HG02884 (cell line): ENCODE data around the gene S100A7.
"Not testable (repeated sequence)": the region's sequence is repeated elsewhere in the genome, so short reads cannot be mapped to it uniquely, and the experiment has no call there.

Experiments used
- ATAC-seq: cut with Tn5 transposase; IDR thresholded peaks from one replicate; pipeline ENCODE4 v1.9.1; 2021; ENCODE audit warnings: mild to moderate bottlenecking, moderate library complexity; ENCODE audit not compliant: unreplicated experiment

Gene S100A7

DNA sequence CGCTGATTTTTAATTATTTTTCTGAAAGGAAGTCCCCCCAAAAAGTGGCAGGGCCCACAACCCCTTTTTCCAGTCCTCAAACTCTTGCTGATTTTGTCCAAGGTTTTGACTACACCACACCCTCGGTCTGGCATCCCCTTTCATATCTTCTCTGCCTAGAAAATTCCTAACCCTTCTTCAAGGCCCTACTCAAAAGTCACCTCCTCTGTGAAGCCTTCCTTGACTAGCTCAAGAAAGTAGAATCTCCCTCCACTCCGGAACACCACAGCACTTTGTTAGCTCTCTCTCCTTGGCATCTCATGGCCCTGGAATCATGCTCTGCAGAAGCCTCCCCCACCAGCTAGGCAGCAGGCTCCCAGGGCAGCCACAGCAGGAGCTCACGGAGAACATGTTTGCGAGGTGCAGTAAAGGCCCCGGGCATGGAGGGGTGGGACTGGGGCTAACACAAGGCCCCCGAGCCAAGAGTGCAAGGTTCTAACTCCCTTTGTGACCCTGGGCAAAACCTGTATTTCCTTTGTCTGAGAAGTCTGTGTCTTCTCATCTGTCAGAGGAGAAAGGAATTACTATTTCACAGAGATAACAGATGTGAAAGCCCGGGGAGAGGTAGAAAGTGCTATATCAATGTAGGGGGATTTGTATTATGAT lies 17.7 kb upstream of the S100A7 start:
- no peak for ATAC-seq

- no peak for ATAC-seq
These were observed 16.1 kb upstream of the S100A7 start for GRCh38 chr1:153476491-153477093.

- ATAC-seq: no peak
These were observed 14.8 kb upstream of the S100A7 start for GRCh38 chr1:153475282-153475681.

DNA sequence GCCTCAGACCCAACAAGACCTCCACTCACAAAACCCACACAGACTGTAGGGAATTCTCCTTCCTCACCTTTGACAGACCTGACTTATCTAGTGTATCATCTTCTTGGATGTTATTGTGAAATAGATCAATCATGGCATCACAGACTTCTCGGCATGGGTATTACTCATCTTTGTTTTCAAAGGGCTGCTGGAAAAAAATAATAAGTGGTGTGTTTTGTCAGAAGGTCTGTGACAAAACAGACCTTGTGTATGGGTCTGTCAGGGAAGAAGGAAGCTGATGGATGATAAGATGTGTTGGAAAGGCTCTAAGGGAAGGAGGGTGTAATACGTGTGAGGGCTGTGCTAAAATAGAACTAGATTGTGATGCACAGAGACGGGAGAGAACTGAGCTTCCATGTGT lies 13.9 kb upstream of the S100A7 start:
- no peak for ATAC-seq

DNA sequence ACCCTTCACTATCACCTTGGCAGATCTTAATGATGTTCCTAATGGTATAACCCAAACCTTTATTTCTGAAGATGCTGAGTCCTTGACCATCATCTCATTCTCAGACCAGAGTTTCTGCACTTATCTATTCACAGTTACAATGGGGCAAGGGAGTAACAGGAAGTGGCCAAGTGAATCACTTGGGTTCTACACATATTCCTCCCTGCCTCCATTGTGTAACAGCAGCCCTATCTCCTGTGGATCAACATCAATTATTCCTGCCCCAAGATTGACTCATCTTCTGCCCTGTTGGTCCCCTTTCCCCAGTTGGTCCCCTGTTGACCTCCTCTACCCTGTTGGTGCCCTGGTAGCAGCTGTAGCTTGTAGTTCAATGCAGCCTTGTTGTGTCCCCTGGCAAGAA lies 10.3 kb upstream of the S100A7 start:
- ATAC-seq: no peak

- ATAC-seq: no peak
These were observed 6.5 kb upstream of the S100A7 start for GRCh38 chr1:153466908-153467307.

GRCh38 chr1:153465811-153466636 lies 5.6 kb upstream of the S100A7 start:
- no peak for ATAC-seq

- ATAC-seq: not testable (repeated sequence)
These were observed 2.3 kb upstream of the S100A7 start for GRCh38 chr1:153462741-153463140.

DNA sequence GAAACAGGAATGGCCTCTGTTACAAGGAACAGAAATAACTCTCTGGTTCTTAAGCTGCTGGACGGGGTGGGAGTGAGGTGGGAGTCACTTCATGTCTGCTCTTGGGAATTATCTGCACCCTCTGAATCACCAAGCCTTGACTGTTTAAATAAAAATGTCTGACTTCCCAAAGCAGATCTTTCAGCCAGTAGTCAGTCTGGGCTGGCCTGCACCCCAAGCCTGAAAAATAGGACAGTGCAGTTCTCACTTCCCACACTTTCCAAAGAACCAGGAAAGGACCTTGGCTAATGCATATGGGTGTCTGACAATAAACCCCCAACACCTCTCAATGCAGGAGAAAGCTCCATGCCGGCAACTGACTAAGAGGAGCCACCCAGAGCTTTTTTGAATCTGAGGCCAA lies 796 bp downstream of the S100A7 start:
- no peak for ATAC-seq

GRCh38 chr1:153456396-153456795 lies 4.1 kb downstream of the S100A7 start:
- ATAC-seq: no peak

- ATAC-seq: not testable (repeated sequence)
These were observed 11.6 kb downstream of the S100A7 start for GRCh38 chr1:153448851-153449250.

GRCh38 chr1:153447498-153448170 lies 12.8 kb downstream of the S100A7 start:
- no peak for ATAC-seq

DNA sequence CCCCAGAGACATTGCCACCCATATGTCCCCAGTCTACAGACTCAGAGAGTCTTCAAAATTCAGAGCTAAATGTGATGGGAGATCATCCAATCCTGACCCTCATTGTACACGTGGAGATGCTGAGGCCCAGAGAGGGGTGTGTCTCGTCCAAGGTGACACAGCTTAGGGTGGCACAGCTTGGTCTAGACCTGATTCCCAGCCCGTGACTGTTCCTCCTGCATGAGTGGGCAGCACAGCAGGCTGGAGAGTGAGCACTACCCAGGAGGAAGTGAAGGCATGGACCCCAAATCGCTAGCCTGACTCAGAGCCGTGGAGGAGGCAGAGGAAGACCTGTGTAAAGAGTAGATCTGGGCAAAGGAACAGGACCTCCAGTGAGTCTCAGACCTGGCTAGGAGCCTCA lies 16.4 kb downstream of the S100A7 start:
- ATAC-seq: no peak

GRCh38 chr1:153443486-153443885 lies 17.0 kb downstream of the S100A7 start:
- ATAC-seq: no peak

DNA sequence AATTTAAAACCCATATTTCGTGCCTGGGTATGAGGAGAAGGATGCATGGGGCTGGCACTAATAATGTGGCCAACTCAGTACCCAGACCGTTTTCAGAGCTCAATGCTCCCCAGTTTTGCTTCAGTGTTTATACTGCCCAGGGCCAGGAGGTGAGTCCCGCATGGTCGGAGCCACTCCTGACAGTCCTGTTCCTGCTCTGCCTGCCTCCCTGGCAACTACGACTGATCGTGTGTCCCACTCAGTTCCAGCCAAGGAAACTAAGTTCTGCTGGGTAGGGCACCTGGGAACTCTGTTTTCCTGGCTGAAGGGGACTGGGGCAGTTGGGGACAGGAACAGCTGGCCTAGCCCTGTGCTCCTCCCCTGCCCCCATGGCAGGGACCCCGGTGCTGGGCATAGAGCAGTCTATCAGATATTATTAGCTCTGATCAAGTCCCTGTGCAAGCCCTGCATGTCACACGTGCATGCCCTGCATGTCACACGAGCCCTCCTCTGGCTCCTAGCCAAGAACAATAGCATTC lies 19.2 kb downstream of the S100A7 start:
- ATAC-seq: no peak

GRCh38 chr1:153439273-153439672 lies 21.2 kb downstream of the S100A7 start:
- ATAC-seq: no peak

- no peak for ATAC-seq
These were observed 21.9 kb downstream of the S100A7 start for GRCh38 chr1:153438599-153438998.

DNA sequence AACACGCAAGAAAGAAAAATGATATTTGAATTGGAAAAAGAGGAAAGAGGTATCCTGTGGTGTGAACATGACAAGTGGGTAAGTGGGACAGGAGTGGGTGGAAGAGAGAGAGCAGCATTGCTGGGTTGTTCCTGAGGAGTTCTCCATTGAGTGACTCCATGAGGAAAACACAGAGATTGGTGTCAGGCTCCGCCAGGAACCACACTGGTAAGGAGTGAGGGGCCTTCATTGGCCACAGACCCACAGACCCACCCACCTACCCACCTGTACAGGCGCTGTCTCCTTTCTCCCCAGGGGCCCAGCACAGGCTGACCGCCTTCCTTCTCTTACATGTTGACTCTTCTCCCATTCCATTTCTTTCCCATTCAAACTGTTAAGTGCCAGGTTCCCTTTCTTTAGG lies 23.2 kb downstream of the S100A7 start:
- ATAC-seq: no peak

DNA sequence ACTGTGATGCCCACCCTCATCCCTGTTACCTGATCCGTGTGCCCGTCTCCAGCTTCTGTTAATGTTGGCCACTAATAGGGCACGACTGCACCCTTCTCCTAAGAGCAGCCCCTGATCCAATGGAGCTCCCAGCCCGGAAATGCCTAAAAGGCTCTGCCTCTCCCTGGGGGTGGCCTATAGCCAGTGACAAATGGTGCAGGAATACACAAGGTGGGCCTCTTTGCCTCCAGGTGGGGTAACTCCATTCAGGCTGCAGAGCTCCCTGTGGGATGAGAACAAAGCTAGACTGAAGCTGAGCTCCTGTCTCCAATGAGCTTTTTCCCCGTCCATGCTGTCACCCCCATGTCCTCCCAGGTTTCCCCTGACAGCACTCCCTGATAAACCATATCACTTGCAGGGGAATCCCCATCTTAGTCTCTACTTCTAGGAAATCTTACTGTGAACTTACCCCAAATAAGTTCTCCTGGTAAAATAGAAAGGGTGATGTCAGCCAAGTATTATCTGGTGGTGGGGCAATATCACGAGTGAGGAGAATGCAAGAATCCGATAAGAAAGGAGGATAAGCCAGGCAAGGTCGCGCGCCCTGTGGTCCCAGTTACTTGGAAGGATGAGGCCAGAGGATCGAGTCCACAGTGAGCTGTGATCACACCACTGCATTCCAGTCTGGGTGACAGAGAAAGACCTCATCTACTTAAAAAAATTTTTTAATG lies 25.6 kb downstream of the S100A7 start:
- ATAC-seq: no peak

DNA sequence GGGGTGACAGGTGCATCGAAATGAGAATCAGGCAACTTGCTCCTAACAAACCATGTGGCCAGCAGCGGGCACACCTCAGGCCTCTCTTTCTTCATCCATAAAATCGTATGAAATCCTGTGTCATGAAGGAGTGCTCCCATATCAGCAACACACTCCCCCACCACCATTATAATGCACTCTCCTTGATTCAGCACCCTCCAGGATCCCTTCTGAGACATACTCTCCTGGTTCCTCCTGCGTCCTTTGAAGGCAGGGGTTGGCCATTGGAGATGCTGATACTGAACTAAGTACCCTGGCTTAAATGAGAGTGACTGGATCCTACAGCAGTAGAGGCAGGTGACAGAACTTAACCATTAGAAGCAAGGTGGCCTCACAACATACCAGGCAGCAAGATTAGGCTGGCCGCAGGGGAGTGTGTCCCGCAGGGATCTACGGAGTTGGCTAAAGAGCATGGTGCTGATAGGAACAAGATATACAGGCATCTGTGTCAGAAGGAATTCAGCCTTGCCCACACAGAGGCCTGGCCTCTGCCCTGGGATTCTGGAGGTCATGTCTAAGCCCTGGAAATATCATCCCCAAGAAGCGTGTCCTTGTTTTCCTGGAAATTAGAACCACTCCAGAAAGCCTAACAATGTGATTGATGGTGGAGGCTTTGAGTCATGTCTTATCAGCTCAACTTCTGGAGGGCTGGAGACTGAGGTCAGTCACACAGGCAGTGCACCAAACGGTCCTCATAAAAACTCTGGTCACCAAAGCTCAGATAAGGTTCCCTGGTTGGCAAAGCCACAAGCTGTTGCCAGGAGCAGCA lies 27.4 kb downstream of the S100A7 start:
- ATAC-seq: no peak
